Measurements from ENCODE around the gene ATG9B.

DNA sequence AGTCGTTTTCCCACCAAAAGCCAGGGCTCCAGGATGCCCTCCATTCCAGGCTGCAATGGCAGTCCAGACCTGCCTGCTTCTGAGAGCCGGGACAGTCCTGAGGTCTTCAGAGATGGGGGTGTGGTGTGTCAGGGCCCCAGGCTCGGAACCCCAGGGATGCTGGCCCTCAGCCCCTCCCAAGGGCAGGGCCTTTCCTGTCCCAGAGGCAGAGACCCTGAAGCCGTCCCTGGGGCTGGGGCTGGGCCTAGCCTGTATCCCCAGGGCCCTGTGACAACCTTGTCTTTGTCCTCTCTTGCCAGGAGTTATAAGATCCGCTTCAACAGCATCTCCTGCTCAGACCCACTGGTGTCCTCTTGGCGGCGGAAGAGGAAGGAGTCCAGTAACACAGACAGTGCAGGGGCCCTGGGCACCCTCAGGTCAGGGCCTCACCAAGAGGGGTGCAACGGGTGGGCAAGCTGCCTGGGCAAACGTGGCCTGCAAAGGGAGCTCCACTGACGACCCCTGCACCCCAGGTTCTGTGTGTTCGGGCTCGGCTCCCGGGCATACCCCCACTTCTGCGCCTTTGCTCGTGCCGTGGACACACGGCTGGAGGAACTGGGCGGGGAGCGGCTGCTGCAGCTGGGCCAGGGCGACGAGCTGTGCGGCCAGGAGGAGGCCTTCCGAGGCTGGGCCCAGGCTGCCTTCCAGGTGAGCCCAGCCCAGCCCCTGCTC, 17.5 kb downstream of the ATG9B start:
- TF ChIP-seq, protein P1, sequence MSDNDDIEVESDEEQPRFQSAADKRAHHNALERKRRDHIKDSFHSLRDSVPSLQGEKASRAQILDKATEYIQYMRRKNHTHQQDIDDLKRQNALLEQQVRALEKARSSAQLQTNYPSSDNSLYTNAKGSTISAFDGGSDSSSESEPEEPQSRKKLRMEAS (IDR thresholded peaks at IDR 0.05) = no peak
- TF ChIP-seq RFX5 (IDR thresholded peaks at IDR 0.05) (no peak), RAD21 (conservative IDR thresholded peaks at IDR 0.05 in 1 of 2, IDR thresholded peaks at IDR 0.05 in 1 of 2) (no peak), FOSL2 (IDR thresholded peaks at IDR 0.05) (no peak), FOSL2 (CRISPR knock-in tag; IDR thresholded peaks at IDR 0.05) (no peak), GATA3 (IDR thresholded peaks at IDR 0.05; ENCODE audit: borderline replicate concordance) (no peak), CBX8 (IDR thresholded peaks at IDR 0.05) (no peak), USF2 (IDR thresholded peaks at IDR 0.05) (no peak), POLR2AphosphoS2 (conservative IDR thresholded peaks at IDR 0.05; ENCODE audit: low read length) (no peak), TP53 (CRISPR knock-in tag; IDR thresholded peaks at IDR 0.05) (no peak)
- TF ChIP-seq, protein P2, sequence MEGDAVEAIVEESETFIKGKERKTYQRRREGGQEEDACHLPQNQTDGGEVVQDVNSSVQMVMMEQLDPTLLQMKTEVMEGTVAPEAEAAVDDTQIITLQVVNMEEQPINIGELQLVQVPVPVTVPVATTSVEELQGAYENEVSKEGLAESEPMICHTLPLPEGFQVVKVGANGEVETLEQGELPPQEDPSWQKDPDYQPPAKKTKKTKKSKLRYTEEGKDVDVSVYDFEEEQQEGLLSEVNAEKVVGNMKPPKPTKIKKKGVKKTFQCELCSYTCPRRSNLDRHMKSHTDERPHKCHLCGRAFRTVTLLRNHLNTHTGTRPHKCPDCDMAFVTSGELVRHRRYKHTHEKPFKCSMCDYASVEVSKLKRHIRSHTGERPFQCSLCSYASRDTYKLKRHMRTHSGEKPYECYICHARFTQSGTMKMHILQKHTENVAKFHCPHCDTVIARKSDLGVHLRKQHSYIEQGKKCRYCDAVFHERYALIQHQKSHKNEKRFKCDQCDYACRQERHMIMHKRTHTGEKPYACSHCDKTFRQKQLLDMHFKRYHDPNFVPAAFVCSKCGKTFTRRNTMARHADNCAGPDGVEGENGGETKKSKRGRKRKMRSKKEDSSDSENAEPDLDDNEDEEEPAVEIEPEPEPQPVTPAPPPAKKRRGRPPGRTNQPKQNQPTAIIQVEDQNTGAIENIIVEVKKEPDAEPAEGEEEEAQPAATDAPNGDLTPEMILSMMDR (IDR thresholded peaks at IDR 0.05) = no peak
- TF ChIP-seq, protein P3, sequence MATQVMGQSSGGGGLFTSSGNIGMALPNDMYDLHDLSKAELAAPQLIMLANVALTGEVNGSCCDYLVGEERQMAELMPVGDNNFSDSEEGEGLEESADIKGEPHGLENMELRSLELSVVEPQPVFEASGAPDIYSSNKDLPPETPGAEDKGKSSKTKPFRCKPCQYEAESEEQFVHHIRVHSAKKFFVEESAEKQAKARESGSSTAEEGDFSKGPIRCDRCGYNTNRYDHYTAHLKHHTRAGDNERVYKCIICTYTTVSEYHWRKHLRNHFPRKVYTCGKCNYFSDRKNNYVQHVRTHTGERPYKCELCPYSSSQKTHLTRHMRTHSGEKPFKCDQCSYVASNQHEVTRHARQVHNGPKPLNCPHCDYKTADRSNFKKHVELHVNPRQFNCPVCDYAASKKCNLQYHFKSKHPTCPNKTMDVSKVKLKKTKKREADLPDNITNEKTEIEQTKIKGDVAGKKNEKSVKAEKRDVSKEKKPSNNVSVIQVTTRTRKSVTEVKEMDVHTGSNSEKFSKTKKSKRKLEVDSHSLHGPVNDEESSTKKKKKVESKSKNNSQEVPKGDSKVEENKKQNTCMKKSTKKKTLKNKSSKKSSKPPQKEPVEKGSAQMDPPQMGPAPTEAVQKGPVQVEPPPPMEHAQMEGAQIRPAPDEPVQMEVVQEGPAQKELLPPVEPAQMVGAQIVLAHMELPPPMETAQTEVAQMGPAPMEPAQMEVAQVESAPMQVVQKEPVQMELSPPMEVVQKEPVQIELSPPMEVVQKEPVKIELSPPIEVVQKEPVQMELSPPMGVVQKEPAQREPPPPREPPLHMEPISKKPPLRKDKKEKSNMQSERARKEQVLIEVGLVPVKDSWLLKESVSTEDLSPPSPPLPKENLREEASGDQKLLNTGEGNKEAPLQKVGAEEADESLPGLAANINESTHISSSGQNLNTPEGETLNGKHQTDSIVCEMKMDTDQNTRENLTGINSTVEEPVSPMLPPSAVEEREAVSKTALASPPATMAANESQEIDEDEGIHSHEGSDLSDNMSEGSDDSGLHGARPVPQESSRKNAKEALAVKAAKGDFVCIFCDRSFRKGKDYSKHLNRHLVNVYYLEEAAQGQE (IDR thresholded peaks at IDR 0.05) = no peak

All from A549 (cell line).